GM12873 (cell line): ENCODE data around the gene YOD1.

ENCODE experiments used
- TF ChIP-seq, protein P1 (sequence below): IDR thresholded peaks from 2 replicates; pipeline ENCODE4 v1.5.1; 2012; ENCODE audit warnings: low read depth, mild to moderate bottlenecking, moderate library complexity, low read length, control low read depth; ENCODE audit not compliant: insufficient read depth; ENCODE audit errors: missing control alignments

YOD1 gene

DNA sequence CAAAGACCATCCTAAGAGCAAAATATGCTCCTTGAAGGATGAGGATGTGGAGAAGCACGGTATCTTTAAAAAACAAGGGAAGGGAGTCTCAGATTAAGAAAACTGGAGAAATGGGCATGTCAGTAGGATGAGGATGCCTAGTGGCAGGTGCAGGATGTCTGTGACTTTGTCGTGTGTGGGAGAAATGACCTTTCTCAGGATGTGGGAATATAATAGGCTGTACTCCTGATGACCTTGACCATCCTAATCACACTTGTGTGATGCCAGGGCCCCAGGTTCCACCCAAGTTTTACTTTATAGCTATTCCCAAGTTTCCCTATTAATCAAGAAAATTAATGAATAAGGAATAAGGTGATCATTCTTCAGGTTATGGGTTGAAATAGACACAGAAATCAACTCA lies 31.3 kb downstream of the YOD1 start:
- TF ChIP-seq, protein P1, sequence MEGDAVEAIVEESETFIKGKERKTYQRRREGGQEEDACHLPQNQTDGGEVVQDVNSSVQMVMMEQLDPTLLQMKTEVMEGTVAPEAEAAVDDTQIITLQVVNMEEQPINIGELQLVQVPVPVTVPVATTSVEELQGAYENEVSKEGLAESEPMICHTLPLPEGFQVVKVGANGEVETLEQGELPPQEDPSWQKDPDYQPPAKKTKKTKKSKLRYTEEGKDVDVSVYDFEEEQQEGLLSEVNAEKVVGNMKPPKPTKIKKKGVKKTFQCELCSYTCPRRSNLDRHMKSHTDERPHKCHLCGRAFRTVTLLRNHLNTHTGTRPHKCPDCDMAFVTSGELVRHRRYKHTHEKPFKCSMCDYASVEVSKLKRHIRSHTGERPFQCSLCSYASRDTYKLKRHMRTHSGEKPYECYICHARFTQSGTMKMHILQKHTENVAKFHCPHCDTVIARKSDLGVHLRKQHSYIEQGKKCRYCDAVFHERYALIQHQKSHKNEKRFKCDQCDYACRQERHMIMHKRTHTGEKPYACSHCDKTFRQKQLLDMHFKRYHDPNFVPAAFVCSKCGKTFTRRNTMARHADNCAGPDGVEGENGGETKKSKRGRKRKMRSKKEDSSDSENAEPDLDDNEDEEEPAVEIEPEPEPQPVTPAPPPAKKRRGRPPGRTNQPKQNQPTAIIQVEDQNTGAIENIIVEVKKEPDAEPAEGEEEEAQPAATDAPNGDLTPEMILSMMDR, result no peak

DNA sequence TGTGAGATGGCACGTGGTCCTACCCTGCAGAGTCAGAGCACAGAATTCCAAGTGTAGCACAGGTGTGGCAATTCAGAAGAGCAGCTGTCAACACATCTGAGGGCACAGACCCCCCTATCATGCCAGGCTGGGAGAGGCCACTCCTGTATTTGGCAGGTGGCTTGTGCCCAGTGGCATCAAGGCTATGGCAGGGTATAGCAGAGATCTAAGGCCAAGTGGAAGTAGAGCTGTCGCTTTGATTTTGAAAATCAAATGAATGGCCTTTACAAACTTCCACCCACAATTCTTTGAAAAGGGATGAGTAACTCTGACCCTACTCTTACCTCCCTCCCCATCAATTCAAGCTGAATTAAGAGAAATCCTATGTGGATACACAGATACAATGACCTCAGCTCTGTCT lies 31.8 kb downstream of the YOD1 start:
- TF ChIP-seq, protein P1, result no peak

DNA sequence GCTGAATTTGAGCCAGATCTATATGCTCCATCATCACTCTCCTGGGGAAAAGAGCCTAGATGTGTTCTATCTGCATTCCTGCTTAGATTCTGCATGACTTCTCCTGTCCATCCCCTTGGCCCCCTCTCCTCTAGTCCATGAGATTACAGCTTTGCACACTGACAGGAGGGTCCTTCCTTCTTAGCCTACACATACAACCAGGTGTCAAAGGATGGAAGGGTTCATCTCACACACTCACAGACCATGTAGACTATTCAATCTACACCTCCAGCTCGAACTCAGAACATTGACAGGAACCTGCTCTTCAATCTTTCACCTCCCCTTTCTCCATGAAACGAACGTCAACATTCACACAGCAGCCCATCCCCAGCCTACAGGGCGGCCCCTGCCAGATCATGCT lies 32.3 kb downstream of the YOD1 start:
- TF ChIP-seq, protein P1, result no peak

DNA sequence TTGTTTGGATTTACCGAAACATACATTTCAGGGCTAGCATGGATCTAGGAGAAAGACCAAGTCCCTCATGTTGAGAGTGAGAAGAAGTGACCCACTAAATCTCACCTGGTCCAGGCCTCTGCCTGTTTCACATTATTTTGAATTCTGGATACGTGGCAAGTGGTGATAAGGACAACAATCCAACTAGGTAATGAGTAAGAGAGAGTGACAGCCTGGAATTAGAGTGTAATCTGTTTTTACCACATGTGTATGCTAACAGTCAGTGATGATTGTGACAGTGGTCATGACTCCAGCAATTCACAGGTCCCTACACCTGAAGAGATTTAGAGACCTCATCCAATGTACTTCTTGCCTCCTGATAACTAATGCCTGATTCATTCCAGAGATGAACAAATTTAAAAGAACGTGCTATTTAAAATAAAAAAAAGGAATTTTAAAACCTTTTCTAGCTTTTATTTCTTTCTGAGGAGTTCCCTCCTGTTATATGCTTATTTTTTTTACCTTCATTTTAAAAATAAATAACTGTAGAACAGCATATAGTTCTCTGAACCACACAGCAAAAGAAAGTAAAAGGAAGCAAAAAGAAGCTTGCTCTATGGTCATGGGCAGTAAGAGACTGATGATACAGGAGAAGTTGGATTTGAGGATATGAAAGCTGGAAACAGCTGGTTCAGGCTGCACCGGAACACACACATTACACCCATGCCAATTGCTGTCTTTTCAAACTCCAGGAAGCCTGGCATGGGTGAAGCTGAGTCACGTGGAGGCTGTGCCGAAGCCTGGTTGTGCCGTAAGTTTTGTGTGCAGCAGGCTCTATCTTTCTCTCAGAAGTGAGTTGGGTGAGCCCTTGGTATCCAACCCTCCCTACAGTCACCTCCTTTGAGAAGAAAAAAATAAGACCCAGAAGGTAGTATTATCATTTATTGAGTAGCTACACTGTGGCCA lies 33.1 kb downstream of the YOD1 start:
- TF ChIP-seq, protein P1, result no peak

DNA sequence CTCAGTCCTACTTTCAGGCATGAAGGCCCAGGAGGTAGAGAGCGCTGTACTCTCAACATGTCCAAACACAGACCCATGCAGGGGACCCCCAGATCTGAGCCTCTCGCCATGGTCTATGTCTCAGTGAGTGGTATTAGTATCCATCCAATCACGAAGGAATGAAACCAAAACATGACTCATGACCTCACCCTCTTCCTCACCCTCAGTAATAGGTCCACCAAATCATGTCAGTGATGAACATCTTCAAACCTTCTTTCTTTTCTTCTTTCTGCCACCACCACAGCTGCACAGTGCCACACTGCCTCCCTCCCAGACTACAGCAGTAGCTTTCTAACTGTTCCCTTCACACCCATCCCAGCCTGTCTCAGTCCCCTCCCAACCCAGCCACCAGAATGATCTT lies 35.2 kb downstream of the YOD1 start:
- TF ChIP-seq, protein P1, result no peak

DNA sequence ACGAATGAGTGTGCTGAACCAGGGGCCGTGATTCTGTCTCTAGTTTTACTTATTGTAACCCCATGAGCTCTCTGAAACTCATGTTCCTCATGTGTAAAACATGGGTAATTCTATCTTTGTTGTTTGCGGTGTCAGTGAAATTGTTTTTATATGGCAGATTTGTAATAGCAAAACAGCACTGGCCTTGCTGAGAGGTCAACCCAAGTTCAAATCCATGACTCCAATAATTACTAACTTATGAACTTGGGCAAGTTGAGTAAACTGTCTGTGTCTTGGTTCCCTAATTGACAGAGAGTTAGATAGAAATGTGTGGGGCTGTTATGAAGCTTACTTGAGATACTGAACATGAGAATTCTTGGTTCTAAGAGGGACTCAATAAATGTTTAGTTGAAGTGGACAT lies 36.3 kb downstream of the YOD1 start:
- TF ChIP-seq, protein P1, result no peak

DNA sequence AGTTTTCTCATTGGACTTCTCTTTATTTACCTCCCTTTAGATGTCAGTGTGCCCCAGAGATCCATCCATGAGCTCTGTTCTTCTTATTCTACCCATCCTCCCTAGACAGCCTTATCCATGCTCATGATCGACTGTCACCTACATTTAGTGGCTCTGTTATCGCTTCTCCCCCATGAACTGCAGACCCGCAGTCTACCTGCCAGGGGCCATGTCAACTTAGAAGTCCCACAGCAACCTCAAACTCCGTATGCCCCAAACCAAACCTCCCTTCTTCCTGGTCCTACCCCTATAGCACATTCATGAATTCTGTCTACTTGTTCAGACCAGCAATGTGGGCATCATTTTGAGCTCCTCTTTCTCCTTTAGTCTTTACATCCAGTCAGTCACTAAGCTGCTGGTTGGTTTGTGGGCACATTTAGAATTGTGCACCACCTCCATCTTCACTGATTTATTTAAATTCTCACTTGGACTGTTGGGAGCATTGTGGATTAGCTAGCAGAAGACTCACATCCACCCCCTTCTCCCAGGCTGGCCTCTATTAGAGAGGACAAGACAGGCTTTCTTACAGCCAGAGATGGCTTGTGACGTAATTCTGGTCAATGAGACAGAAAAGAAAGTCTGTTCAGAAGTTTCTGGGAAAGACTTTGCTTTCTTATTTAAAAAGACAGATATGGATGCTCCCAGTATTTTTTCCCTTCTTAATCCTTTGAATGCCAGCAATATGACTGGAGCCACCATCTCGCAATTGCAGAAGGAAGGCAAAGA lies 37.5 kb downstream of the YOD1 start:
- TF ChIP-seq, protein P1, result no peak
